NB4 (cell line): ENCODE results near the gene SNED1.

ENCODE experiments used
- DNase-seq: peaks from one replicate; pipeline ENCODE4 v3.0.0; 2010; ENCODE audit warnings: low read depth
- H3K4me3 ChIP-seq: one replicate; pipeline ENCODE4 v1.5.1; 2011; ENCODE audit warnings: mild to moderate bottlenecking, low read depth, low read length, moderate library complexity
- MYC ChIP-seq: IDR thresholded peaks from 2 replicates; pipeline ENCODE4 v1.6.1; 2011; ENCODE audit warnings: low read depth, low read length
- POLR2A ChIP-seq: IDR thresholded peaks from 2 replicates; pipeline ENCODE4 v1.6.1; 2011; ENCODE audit warnings: mild to moderate bottlenecking; ENCODE audit not compliant: insufficient read length; ENCODE audit errors: extremely low read depth
- TF ChIP-seq, protein P1 (sequence below): IDR thresholded peaks from one replicate; pipeline ENCODE4 v1.5.1; 2012; ENCODE audit warnings: low read depth, low read length
- TF ChIP-seq, protein P2 (sequence below): IDR thresholded peaks from 2 replicates; pipeline ENCODE4 v1.6.1; 2011; ENCODE audit warnings: low read depth, low read length

The SNED1 gene

DNA sequence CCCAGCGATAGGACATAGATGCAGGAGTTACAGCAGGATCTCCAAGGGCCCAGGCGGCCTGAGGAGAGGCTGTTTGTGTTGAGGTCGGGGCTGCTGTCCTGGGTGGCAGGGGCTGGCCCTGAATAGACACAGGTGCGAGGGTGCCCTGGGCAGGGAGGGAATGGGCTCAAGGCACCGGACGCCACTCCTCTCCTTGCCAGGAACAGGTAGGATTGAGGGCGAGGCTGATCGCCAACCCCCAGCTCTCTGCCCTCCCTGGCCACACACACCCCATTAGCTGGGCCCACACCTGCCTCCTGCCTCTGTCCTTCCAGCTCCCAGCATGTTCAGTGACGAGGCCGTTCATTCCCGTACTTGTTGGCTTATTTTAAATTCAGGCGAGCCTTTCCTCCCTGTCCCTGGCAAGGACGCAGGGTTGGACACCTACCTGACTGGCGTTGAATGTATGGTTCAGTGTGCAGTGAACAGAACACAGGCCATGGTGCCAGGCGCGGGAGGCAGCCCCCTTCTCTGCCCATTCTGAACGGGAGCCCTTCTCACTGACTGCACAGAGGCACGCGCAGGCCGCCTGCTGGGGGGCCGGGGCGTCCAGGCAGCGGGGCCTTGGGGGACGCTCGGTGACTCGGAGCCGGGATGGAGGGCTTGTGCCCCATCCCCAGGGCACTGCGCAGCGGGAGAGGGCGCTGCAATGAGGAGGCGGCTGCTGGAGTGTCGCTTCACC lies 41.3 kb upstream of the SNED1 start:
- DNase-seq, result no peak
- no peak overlapping the region for H3K4me3 ChIP-seq
- no peak for TF ChIP-seq POLR2A
- TF ChIP-seq, protein P1, sequence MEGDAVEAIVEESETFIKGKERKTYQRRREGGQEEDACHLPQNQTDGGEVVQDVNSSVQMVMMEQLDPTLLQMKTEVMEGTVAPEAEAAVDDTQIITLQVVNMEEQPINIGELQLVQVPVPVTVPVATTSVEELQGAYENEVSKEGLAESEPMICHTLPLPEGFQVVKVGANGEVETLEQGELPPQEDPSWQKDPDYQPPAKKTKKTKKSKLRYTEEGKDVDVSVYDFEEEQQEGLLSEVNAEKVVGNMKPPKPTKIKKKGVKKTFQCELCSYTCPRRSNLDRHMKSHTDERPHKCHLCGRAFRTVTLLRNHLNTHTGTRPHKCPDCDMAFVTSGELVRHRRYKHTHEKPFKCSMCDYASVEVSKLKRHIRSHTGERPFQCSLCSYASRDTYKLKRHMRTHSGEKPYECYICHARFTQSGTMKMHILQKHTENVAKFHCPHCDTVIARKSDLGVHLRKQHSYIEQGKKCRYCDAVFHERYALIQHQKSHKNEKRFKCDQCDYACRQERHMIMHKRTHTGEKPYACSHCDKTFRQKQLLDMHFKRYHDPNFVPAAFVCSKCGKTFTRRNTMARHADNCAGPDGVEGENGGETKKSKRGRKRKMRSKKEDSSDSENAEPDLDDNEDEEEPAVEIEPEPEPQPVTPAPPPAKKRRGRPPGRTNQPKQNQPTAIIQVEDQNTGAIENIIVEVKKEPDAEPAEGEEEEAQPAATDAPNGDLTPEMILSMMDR, result no peak
- TF ChIP-seq, protein P2, sequence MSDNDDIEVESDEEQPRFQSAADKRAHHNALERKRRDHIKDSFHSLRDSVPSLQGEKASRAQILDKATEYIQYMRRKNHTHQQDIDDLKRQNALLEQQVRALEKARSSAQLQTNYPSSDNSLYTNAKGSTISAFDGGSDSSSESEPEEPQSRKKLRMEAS, result no peak
- no peak for TF ChIP-seq MYC

DNA sequence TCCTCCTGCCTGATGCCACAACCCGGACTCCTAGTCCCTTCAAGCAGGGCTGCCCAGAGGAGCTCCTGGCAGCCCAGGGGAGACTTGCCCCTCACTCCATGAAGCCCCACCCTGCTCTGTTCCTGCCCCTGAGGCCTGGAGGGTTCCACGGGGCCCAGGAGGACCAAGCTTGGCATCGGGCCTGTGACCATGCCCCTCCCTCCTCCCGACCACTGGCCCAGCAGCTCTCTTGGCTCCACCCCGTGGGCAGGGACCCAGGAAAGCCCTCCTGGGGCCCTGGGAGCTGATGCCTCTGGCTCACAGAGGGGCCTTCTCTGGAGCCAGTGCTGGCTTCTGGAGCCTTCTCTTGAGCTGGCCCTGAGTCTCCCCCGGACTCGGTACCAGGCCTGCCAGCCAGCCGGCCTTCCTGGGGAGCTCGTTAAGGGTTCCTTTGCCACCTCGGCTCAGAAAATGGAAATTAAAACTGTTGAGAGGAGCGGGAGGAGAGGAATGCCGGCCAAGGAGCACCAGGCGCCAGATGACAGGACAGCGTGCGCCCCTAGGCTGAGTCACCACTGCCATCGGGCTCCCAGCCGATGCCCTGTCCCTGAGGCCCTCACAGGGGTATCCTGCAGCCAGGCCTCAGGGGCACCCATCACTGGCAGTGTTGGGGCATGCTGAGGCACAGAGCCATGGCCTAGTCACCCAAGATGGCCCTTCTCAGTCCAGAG lies 40.6 kb upstream of the SNED1 start:
- H3K4me3 ChIP-seq, result no peak overlapping the region
- TF ChIP-seq POLR2A (no peak), MYC (no peak)
- TF ChIP-seq, protein P1, result no peak
- TF ChIP-seq, protein P2, result no peak
- no peak for DNase-seq

DNA sequence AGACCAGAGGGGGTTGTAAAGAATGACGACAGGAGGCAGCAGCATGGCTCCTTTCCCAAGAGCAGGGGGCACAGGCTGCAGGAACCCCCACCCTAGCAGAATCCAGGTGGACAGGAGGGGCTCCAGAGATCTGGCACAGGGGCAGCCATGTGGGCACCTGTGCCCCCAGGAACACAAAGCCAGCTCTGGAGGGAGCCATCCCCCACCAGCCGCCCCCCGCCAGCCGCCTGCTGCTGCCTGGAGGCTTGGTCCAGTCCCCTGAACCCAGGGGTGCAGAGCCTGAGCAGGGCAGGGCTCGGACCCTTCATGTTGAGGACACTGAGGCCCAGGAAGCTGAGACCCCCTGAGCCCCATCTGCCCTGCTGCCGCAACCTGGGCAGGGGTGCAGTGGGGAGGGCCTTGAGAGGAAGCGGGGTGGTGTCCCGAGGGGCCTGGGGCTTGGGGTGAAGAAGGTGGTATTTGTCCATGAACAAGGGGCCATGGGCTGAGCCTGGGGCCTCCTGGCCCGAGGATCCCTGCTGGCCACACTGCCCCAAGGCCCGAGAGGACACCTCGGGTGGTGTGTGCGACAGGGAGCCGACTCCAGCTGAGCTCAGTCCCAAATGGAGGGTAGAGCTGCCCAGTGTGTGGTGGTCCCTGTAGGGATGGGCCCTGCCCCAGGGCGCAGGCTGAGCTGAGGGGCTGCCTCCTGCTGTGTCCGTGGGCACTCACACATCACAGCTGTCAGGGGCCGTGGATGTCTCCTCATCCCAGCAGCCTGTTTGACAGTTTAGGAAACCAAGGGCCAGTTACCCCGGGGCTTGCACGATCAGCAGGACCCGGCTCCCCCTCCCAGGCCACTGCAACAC lies 39.8 kb upstream of the SNED1 start:
- TF ChIP-seq, protein P1, result no peak
- TF ChIP-seq, protein P2, result no peak
- no peak for TF ChIP-seq POLR2A
- TF ChIP-seq MYC, result no peak
- no peak overlapping the region for H3K4me3 ChIP-seq
- no peak for DNase-seq

DNA sequence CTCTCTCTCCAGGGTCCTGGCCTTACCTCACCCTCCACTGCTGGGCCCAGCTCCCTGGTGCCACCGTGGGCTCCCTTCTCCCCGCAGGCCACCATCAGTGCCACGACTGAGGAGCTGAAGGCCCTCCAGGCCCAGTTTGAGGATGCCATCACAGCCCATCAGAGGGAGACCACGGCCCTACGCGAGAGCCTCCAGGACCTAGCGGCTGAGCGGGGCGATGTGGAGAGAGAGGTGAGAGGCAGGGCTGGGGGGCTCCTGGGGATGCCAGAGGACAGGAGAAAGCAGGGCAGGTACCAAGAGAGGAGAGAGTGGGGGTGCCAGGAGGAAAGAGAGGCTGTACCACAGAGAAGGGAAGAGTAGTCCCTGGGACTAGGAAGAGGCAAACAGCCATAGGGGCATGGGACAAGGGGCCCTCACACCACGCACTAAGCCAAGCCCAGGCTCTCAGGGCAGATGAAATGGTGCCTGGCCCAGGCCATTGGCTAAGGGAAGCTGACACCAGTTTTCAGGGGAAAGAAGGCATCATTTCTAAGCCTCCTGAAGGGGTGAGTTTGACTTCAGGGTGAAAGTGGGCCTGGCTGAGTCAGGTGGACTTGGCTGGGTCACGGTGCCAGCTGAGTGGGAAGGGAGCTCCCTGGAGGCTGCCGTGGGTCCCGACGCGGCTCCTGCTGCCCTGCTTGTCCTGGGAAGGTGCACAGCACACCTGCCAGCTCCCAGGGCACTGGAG lies 39.0 kb upstream of the SNED1 start:
- DNase-seq, result no peak
- H3K4me3 ChIP-seq, result no peak overlapping the region
- TF ChIP-seq POLR2A, result no peak
- TF ChIP-seq, protein P1, result no peak
- no peak for TF ChIP-seq MYC
- TF ChIP-seq, protein P2, result no peak

DNA sequence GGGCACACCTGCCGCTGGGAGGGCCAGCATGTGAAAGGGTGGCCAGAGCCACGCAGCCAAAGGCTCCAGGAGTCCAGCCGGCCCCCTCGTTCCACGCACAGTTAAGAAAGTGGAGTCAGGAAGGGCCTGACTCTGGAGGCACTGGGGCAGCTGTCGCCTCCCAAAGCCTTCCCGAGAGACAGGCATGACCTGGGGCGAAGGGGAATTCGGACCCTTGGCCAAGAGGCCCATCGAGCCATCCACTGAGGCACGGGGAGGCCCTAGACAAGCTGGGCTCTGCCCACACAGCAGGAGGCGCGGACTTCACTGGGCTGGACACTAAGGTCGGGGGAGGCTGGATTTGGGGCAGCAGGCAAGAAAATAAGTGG lies 38.5 kb upstream of the SNED1 start:
- no peak overlapping the region for H3K4me3 ChIP-seq
- no peak for TF ChIP-seq MYC
- TF ChIP-seq, protein P1, result no peak
- TF ChIP-seq, protein P2, result no peak
- no peak for TF ChIP-seq POLR2A
- DNase-seq, result no peak
